OCI-LY7 (cell line): ENCODE data around the gene GREB1. TPM values are rescaled to one million over a fixed set of nuclear protein-coding genes. Genes with fewer than 3 reads are reported as not detected.

Source experiments
- BruUV-seq: library from RNA; stranded (reverse); fragments of 400-500 nt; replicated peaks from 2 replicates; lab custom pipeline; 2021; lab: Mats Ljungman, UMichigan
- CTCF ChIA-PET: fragments of 300-600 bp; sonication (Branson Sonifier 250); formaldehyde crosslinking; loops from one replicate; lab custom pipeline; 2022; ENCODE audit warnings: antibody characterized with exemption; ENCODE audit not compliant: unreplicated experiment; lab: Charles Lee
- POLR2A ChIA-PET: fragments of 300-600 bp; sonication (Branson Sonifier 250); formaldehyde crosslinking; loops from one replicate; lab custom pipeline; 2022; ENCODE audit warnings: antibody characterized with exemption; lab: Charles Lee
- DNase-seq: peaks from one replicate; pipeline ENCODE4 v3.0.0-alpha.2; 2015; ENCODE audit warnings: low spot score
- H2AFZ ChIP-seq: fragments of 200-600 bp; sonication (generic), shearing (Covaris generic); 2 replicates; pipeline ENCODE4 v1.6.1; 2014; ENCODE audit warnings: mild to moderate bottlenecking, antibody characterized with exemption, low read length, moderate library complexity
- H3K27ac ChIP-seq: fragments of 200-600 bp; sonication (generic); 2 replicates; pipeline ENCODE4 v1.5.1; 2014; ENCODE audit warnings: mixed run types, low read depth, mild to moderate bottlenecking, moderate library complexity, low read length, inconsistent platforms; ENCODE audit not compliant: poor library complexity, severe bottlenecking
- H3K36me3 ChIP-seq: fragments of 200-600 bp; sonication (generic); 2 replicates; pipeline ENCODE4 v1.6.1; 2014; ENCODE audit warnings: mild to moderate bottlenecking, antibody characterized with exemption, low read length, moderate library complexity, mixed read lengths; ENCODE audit not compliant: insufficient read depth
- H3K4me1 ChIP-seq: fragments of 200-600 bp; sonication (generic); 2 replicates; pipeline ENCODE4 v1.5.1; 2014; ENCODE audit warnings: mild to moderate bottlenecking, low read length; ENCODE audit not compliant: insufficient read depth, poor library complexity, severe bottlenecking
- H3K4me2 ChIP-seq: fragments of 200-600 bp; sonication (generic); 2 replicates; pipeline ENCODE4 v1.6.1; 2014; ENCODE audit warnings: mild to moderate bottlenecking, low read length
- H3K4me3 ChIP-seq: fragments of 200-600 bp; sonication (generic); 2 replicates; pipeline ENCODE4 v1.5.1; 2014; ENCODE audit warnings: mild to moderate bottlenecking, low read depth, low read length; ENCODE audit not compliant: poor library complexity, severe bottlenecking
- H3K79me2 ChIP-seq: fragments of 200-600 bp; sonication (generic); 2 replicates; pipeline ENCODE4 v1.6.1; 2016; ENCODE audit warnings: low read depth, mild to moderate bottlenecking, low read length, moderate library complexity, mixed read lengths; ENCODE audit not compliant: insufficient read depth
- H3K9me2 ChIP-seq: fragments of 200-600 bp; sonication (generic); 2 replicates; pipeline ENCODE4 v1.6.1; 2016; ENCODE audit warnings: mild to moderate bottlenecking, low read length, mixed read lengths; ENCODE audit not compliant: insufficient read depth
- H3K9me3 ChIP-seq: fragments of 200-600 bp; sonication (generic); 2 replicates; pipeline ENCODE4 v1.6.1; 2014; ENCODE audit warnings: mild to moderate bottlenecking, mixed run types, low read length, mixed read lengths
- H4K20me1 ChIP-seq: fragments of 200-600 bp; sonication (generic); 2 replicates; pipeline ENCODE4 v1.6.1; 2014; ENCODE audit warnings: mild to moderate bottlenecking, antibody characterized with exemption, low read length, moderate library complexity, mixed read lengths; ENCODE audit not compliant: insufficient read depth
- EZH2phosphoT487 ChIP-seq: fragments of 200-600 bp; sonication (generic); IDR thresholded peaks from 2 replicates; pipeline ENCODE4 v1.6.1; 2018; ENCODE audit warnings: low read depth, borderline replicate concordance, mild to moderate bottlenecking, mixed run types, antibody characterized with exemption, low read length, moderate library complexity, mixed read lengths
- intact Hi-C: fragments of 100-400 bp; cut with micrococcal nuclease; formaldehyde crosslinking; loops from one replicate; pipeline ENCODE4 v1.10.0; 2022; ENCODE audit not compliant: unreplicated experiment
- total RNA-seq, 2 experiments: library from RNA; depleted of rRNA in 1 of 2; stranded (reverse); fragments of >200 nt in 1 of 2; shearing (Covaris generic) in 1 of 2; gene quantifications; 2 replicates each; pipeline ENCODE4 v1.2.3, GENCODE V29; 2014 to 2022
- TF ChIP-seq, protein P1 (sequence below): fragments of 200-600 bp; sonication (generic); conservative IDR thresholded peaks from 2 replicates; pipeline ENCODE4 v1.5.1; 2014; ENCODE audit warnings: mild to moderate bottlenecking, antibody characterized with exemption, low read length, moderate library complexity, mixed read lengths

GREB1 gene
- total RNA-seq, 2 experiments from 2014 or later, result 3.5 to 8.4 TPM

- ChIA-PET CTCF (no interaction called here), POLR2A (no interaction called here)
- Histone ChIP-seq H2AFZ (no peak overlapping the region), H4K20me1 (no peaks in the 10 kb centered on the region), H3K27ac (no peak overlapping the region), H3K79me2 (no peaks in the 10 kb centered on the region), H3K36me3 (no peaks in the 10 kb centered on the region), H3K4me3 (no peak overlapping the region), H3K4me1 (no peaks in the 10 kb centered on the region), H3K4me2 (no peak overlapping the region), H3K9me3 (no peaks in the 10 kb centered on the region), H3K9me2 (no peaks in the 10 kb centered on the region)
- TF ChIP-seq, protein P1, sequence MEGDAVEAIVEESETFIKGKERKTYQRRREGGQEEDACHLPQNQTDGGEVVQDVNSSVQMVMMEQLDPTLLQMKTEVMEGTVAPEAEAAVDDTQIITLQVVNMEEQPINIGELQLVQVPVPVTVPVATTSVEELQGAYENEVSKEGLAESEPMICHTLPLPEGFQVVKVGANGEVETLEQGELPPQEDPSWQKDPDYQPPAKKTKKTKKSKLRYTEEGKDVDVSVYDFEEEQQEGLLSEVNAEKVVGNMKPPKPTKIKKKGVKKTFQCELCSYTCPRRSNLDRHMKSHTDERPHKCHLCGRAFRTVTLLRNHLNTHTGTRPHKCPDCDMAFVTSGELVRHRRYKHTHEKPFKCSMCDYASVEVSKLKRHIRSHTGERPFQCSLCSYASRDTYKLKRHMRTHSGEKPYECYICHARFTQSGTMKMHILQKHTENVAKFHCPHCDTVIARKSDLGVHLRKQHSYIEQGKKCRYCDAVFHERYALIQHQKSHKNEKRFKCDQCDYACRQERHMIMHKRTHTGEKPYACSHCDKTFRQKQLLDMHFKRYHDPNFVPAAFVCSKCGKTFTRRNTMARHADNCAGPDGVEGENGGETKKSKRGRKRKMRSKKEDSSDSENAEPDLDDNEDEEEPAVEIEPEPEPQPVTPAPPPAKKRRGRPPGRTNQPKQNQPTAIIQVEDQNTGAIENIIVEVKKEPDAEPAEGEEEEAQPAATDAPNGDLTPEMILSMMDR, result no peak
- no peak for TF ChIP-seq EZH2phosphoT487
- intact Hi-C loops, result no loop called here
- DNase-seq, result no peak
- no TSS peak for BruUV-seq
Observed at GRCh38 chr2:11647834-11648600, 114.2 kb downstream of the GREB1 start.

DNA sequence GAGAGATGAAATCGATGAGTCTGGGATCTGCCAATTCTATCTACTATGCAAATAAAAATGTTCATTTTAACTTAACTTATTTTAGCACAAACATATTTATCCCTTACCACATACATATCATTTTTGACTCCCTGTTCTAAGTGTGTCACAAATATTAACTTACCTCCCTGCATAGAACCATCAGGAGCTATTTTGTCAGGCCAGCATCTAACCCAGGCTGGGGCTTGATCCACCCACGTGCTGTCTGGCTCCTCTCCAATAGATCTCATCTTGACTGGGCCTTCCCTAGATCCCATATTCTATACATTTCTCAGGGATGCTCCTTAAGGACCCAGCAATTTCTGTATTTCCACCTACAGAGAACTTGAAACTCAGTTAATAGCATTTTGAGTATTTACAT, 115.2 kb downstream of the GREB1 start:
- POLR2A ChIA-PET, result no interaction called here
- CTCF ChIA-PET, result no interaction called here
- intact Hi-C loops, result no loop called here

More for the DNA sequence above, 115.2 kb downstream of the GREB1 start:
- DNase-seq, result no peak
- no TSS peak for BruUV-seq
- Histone ChIP-seq H2AFZ (no peak overlapping the region), H3K4me3 (no peak overlapping the region), H3K36me3 (no peaks in the 10 kb centered on the region), H3K9me3 (no peaks in the 10 kb centered on the region), H3K4me2 (no peak overlapping the region), H4K20me1 (no peaks in the 10 kb centered on the region), H3K9me2 (no peaks in the 10 kb centered on the region), H3K27ac (no peak overlapping the region), H3K79me2 (no peaks in the 10 kb centered on the region), H3K4me1 (no peaks in the 10 kb centered on the region)
- TF ChIP-seq EZH2phosphoT487, result no peak
- TF ChIP-seq, protein P1, result no peak
